ENCODE results near the gene OPHN1.

The OPHN1 gene

DNA sequence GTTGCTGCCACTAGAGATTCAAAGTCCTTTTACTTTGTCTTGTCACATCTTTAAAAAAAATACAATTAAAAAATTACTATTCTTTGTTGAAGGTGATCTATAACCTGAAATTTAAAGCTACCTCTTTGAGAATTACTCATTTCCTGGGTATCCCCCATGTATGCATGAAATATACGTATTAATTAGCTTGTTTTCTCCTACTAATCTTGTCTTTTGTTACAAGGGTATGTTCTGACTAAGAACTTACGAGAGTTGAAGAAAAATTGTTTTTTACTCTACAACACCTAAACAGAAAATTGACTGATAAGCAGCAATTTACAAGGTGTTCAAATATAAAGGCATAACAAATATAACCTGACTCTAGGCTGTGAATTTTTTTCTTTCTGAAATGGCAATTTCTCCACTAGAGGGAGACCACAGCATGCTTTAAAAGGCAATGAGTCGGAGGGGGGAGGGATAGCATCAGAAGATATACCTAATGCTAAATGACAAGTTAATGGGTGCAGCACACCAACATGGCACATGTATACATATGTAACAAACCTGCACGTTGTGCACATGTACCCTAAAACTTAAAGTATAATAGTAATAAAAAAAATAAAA lies 249.6 kb downstream of the OPHN1 start:
- TF ChIP-seq, protein P1, sequence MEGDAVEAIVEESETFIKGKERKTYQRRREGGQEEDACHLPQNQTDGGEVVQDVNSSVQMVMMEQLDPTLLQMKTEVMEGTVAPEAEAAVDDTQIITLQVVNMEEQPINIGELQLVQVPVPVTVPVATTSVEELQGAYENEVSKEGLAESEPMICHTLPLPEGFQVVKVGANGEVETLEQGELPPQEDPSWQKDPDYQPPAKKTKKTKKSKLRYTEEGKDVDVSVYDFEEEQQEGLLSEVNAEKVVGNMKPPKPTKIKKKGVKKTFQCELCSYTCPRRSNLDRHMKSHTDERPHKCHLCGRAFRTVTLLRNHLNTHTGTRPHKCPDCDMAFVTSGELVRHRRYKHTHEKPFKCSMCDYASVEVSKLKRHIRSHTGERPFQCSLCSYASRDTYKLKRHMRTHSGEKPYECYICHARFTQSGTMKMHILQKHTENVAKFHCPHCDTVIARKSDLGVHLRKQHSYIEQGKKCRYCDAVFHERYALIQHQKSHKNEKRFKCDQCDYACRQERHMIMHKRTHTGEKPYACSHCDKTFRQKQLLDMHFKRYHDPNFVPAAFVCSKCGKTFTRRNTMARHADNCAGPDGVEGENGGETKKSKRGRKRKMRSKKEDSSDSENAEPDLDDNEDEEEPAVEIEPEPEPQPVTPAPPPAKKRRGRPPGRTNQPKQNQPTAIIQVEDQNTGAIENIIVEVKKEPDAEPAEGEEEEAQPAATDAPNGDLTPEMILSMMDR (IDR thresholded peaks at IDR 0.05), result peak; percentile 57

DNA sequence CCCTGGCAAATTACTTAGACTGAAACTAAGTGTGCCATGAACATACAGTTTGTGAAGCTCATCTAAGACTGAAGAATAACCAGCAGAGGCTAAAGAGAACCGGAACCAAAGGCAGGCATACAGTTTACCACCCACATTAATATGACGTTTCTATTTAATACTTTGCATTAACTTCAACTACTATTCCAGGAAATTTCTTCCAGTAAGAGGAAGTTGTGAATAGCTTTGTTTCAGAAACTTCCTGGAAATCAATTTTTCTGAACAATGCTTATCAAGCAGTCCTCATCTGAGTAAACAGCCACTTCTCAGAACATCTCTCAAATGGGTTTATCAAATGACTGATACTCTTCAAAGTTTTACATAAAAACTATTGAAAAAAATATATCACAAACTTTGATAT lies 252.7 kb downstream of the OPHN1 start:
- TF ChIP-seq, protein P1 (IDR thresholded peaks at IDR 0.05), result no peak

DNA sequence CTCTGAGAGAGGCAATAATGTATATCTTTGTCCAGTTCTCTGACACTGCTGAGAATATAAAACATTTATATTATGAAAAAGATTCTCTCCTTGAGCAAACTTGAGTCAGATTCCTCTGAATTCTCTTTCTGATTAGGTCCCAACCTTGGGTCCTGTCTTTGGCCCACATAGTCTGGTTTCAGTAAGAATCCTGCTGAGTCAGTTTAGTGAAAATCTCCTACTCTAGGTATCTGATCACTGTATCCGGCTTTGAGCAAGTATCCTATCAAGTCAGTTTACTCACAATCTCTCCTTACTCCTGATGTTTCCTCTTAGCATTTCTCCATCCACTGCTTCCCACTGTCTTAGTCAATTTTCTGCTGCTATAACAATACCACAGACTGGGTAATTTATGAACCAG lies 253.9 kb downstream of the OPHN1 start:
- TF ChIP-seq, protein P1 (IDR thresholded peaks at IDR 0.05), result no peak

DNA sequence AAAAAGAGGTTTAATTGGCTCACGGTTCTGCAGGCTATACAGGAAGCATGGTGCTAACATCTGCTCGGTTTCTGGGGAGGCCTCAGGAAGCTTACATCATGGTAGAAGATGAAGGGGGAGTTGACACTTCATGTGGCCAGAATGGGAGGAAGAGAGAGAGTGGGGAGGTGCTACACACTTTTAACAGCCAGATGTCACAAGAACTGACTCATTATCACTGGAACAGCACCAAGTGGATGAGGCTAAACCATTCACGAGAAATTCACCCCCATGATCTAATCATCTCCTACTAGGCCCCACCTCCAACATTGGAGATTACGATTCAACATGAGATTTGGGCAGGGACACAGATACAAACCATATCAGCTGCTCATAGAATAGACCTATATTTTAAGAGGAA lies 255.8 kb downstream of the OPHN1 start:
- TF ChIP-seq, protein P1 (IDR thresholded peaks at IDR 0.05), result no peak

DNA sequence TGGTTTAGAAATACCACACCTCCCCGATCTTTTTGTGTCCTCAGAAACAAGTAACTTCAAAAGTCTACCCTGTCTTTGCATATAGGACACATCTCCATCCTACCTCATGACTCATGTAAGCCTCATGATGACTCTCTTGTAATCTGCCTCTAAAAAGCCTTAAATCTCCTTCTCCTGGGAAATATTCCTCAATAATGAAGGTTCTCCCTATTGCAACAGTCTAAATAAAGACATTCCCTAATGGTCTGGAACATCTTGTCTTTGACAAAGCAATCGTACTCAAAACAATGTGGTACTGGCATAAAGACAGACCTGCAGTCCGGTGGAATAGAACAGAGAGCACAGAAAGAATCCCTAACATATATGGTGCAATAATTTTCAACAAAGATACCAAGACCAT lies 257.7 kb downstream of the OPHN1 start:
- TF ChIP-seq, protein P1 (IDR thresholded peaks at IDR 0.05), result no peak

DNA sequence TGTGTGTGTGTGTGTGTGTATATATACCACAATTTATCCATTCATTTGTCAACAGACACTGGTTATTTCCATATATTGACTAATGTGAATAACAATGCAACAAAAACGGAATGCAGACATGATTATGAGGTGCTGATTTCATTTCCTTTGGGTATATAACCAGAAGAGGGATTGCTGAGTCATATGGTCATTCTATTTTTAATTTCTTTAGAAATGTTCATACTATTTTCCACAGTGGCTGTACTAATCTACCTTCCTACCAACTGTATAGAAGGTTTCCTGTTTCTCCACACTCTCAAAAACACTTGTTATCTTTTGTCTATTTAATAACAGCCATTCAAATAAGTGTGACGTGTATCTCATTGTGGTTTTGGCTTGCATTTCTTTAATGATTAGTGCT lies 269.9 kb downstream of the OPHN1 start:
- TF ChIP-seq, protein P1 (IDR thresholded peaks at IDR 0.05), result no peak

DNA sequence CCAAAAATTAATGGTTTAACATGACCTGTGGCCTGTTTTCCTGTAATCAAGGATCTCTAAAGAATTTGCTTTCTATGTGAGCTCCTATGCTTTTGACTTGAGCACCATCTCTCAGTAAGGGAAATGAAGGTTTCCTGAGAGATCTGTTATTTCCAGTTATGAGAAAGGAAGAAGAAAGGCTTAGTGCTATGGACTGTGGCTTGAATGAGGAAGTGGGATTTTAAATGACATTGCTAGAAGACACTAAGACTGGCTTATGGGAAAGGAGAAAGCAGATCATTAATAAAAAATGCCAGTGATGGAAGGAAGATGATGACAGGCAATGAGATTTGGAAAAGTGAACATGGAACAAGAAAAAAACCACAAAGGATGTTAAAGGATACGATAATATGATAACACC lies 285.4 kb downstream of the OPHN1 start:
- TF ChIP-seq, protein P1 (IDR thresholded peaks at IDR 0.05), result no peak

DNA sequence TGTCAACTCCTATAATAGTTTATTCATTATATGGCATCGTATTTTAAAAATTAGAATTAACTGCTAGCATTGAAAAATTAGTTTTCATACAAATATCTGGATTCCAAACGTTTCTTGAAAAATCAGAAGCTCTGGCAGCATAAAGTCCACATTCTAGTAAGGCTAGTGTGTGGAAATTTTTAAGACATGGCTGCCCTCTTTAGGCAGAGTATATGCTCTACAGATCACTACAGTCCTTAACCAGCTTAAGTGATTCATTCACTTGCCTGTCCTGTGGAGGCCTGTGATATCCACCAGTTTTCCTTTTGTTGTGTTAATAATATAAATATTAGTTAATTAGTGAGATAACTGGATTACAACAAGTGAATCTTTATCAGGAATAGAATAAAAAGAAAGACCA lies 287.2 kb downstream of the OPHN1 start:
- TF ChIP-seq, protein P1 (IDR thresholded peaks at IDR 0.05), result peak; percentile 51
